Esophagus muscularis mucosa (tissue), 4 donors: ENCODE data around the gene XPO5.

Source experiments
- EP300 ChIP-seq: sonication (generic); formaldehyde crosslinking; IDR thresholded peaks from one replicate; pipeline ENCODE4 v1.6.1; 2017; ENCODE audit warnings: antibody characterized with exemption
- POLR2A ChIP-seq: fragments of 450-650 bp; IDR thresholded peaks from one replicate; pipeline ENCODE4 v1.6.1; 2017; ENCODE audit warnings: antibody characterized with exemption, moderate library complexity, mild to moderate bottlenecking, low read depth
- POLR2AphosphoS5 ChIP-seq, 2 donors: sonication (generic); formaldehyde crosslinking; IDR thresholded peaks; one replicate each; pipeline ENCODE4 v1.6.1; 2017; ENCODE audit warnings: antibody characterized with exemption in 2 of 2
- TF ChIP-seq, protein P1 (sequence below), 3 experiments: fragments of 200-600 bp in 2 of 3; fragments of 450-650 bp in 1 of 3; sonication (generic) in 2 of 3; IDR thresholded peaks; one replicate each; pipeline ENCODE4 v1.5.1; 2017 to 2019; ENCODE audit warnings: antibody characterized with exemption in 3 of 3, mild to moderate bottlenecking in 2 of 3, moderate library complexity in 1 of 3

DNA sequence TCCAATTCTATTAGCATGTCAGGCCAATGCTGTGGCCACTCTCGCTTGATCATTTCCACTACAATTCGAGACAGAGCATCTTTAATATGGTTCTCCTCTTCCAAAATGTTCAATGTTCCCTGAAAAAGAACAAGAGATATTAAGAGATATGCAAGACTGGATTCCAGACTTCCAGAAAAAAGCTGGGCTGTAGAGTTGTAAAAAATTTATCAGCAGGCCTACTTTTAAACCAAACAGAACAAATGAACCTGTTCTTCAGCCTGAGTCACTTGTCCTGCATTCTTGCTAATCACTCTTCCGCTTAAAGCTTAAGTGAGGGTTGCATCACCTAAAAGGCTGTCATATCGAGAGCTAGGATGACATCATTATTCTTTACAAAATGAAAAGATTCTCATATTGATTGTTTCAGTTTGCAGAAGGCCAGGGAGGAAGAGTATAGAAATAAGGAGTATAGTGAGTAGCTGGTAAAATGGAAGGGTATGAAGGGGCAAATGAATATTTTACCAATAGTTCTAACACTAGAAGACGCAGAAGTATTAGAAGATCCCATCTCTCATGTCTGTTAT, 4.9 kb downstream of the XPO5 start:
- TF ChIP-seq, protein P1, sequence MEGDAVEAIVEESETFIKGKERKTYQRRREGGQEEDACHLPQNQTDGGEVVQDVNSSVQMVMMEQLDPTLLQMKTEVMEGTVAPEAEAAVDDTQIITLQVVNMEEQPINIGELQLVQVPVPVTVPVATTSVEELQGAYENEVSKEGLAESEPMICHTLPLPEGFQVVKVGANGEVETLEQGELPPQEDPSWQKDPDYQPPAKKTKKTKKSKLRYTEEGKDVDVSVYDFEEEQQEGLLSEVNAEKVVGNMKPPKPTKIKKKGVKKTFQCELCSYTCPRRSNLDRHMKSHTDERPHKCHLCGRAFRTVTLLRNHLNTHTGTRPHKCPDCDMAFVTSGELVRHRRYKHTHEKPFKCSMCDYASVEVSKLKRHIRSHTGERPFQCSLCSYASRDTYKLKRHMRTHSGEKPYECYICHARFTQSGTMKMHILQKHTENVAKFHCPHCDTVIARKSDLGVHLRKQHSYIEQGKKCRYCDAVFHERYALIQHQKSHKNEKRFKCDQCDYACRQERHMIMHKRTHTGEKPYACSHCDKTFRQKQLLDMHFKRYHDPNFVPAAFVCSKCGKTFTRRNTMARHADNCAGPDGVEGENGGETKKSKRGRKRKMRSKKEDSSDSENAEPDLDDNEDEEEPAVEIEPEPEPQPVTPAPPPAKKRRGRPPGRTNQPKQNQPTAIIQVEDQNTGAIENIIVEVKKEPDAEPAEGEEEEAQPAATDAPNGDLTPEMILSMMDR (IDR thresholded peaks at IDR 0.05): no peak
- TF ChIP-seq POLR2A (no peak), EP300 (no peak), POLR2AphosphoS5 (IDR thresholded peaks at IDR 0.05) (no peak)
